Trophoblast cell (in vitro differentiated cells and primary cell): ENCODE results near the gene DUSP1.

Experiments
- DNase-seq, 2 donors: peaks; one replicate each; pipeline ENCODE4 v3.0.0-alpha.2; 2016
- H2AFZ ChIP-seq: 2 replicates; pipeline ENCODE4 v1.6.1; 2013; ENCODE audit warnings: low read length, moderate library complexity, mild to moderate bottlenecking; ENCODE audit not compliant: insufficient read depth, poor library complexity
- H2AK5ac ChIP-seq: 2 replicates; pipeline ENCODE4 v1.6.1; 2013; ENCODE audit warnings: mild to moderate bottlenecking, low read length
- H2BK120ac ChIP-seq: 2 replicates; pipeline ENCODE4 v1.6.1; 2013; ENCODE audit warnings: low read length, mild to moderate bottlenecking, moderate library complexity; ENCODE audit not compliant: insufficient read depth, poor library complexity
- H2BK12ac ChIP-seq: 2 replicates; pipeline ENCODE4 v1.6.1; 2013; ENCODE audit warnings: mild to moderate bottlenecking, low read length, moderate library complexity
- H2BK5ac ChIP-seq: 2 replicates; pipeline ENCODE4 v1.6.1; 2013; ENCODE audit warnings: low read length, low read depth, moderate library complexity, mild to moderate bottlenecking; ENCODE audit not compliant: poor library complexity
- H3K14ac ChIP-seq: 2 replicates; pipeline ENCODE4 v1.6.1; 2013; ENCODE audit warnings: mild to moderate bottlenecking, low read length
- H3K18ac ChIP-seq: 2 replicates; pipeline ENCODE4 v1.6.1; 2013; ENCODE audit warnings: mild to moderate bottlenecking, low read length
- H3K23ac ChIP-seq: 2 replicates; pipeline ENCODE4 v1.6.1; 2013; ENCODE audit warnings: low read length
- H3K27ac ChIP-seq: 2 replicates; pipeline ENCODE4 v1.5.1; 2013; ENCODE audit warnings: low read depth, mild to moderate bottlenecking, inconsistent platforms, low read length, moderate library complexity
- H3K27me3 ChIP-seq: 2 replicates; pipeline ENCODE4 v1.6.1; 2013; ENCODE audit warnings: inconsistent platforms, mild to moderate bottlenecking, low read length, moderate library complexity; ENCODE audit not compliant: insufficient read depth
- H3K36me3 ChIP-seq, 2 experiments: 1 replicate in 1 of 2; 2 replicates in 1 of 2; pipeline ENCODE4 v1.6.1; 2013; ENCODE audit warnings: low read length in 2 of 2, mild to moderate bottlenecking in 2 of 2, moderate library complexity in 1 of 2; ENCODE audit not compliant: insufficient read depth in 2 of 2, control insufficient read depth in 1 of 2
- H3K4ac ChIP-seq: 2 replicates; pipeline ENCODE4 v1.6.1; 2013; ENCODE audit warnings: low read depth, mild to moderate bottlenecking, low read length, moderate library complexity
- H3K4me1 ChIP-seq, 2 experiments: 1 replicate in 1 of 2; 2 replicates in 1 of 2; pipeline ENCODE4 v1.6.1; 2013; ENCODE audit warnings: low read length in 2 of 2, mild to moderate bottlenecking in 2 of 2, moderate library complexity in 1 of 2; ENCODE audit not compliant: insufficient read depth in 2 of 2, control insufficient read depth in 1 of 2
- H3K4me2 ChIP-seq: 2 replicates; pipeline ENCODE4 v1.6.1; 2013; ENCODE audit warnings: inconsistent platforms, mild to moderate bottlenecking, low read length, moderate library complexity
- H3K4me3 ChIP-seq: 2 replicates; pipeline ENCODE4 v1.5.1; 2013; ENCODE audit warnings: mild to moderate bottlenecking, low read depth, low read length, inconsistent platforms
- H3K79me1 ChIP-seq: one replicate; pipeline ENCODE4 v1.6.1; 2013; ENCODE audit warnings: low read length
- H3K79me2 ChIP-seq: 2 replicates; pipeline ENCODE4 v1.6.1; 2013; ENCODE audit warnings: low read length, mild to moderate bottlenecking; ENCODE audit not compliant: control insufficient read depth, insufficient read depth, poor library complexity
- H3K9ac ChIP-seq: 2 replicates; pipeline ENCODE4 v1.6.1; 2013; ENCODE audit warnings: mild to moderate bottlenecking, low read length
- H3K9me3 ChIP-seq: 2 replicates; pipeline ENCODE4 v1.6.1; 2013; ENCODE audit warnings: low read depth, mild to moderate bottlenecking, control low read depth, inconsistent platforms, low read length; ENCODE audit not compliant: insufficient read depth
- H4K12ac ChIP-seq: 2 replicates; pipeline ENCODE4 v1.6.1; 2013; ENCODE audit warnings: low read depth, mild to moderate bottlenecking, low read length, moderate library complexity
- H4K8ac ChIP-seq: 2 replicates; pipeline ENCODE4 v1.6.1; 2013; ENCODE audit warnings: low read depth, mild to moderate bottlenecking, low read length, moderate library complexity
- H4K91ac ChIP-seq: one replicate; pipeline ENCODE4 v1.6.1; 2013; ENCODE audit warnings: low read depth, mild to moderate bottlenecking, low read length, moderate library complexity
- WGBS: extraction: QIAGEN DNeasy Blood & Tissue Kit; methylation state at CpG from one replicate; pipeline ENCODE4 v1.1.7; 2013; ENCODE audit warnings: missing lambda C conversion rate; ENCODE audit not compliant: insufficient read length, insufficient coverage; ENCODE audit errors: extremely low coverage; 5-methylcytosine and 5-hydroxymethylcytosine counted together

Gene DUSP1

GRCh38 chr5:172748341-172748843 is 22.6 kb downstream of the DUSP1 start:
- WGBS, result no CpG with 5 or more reads among the region's 36 CpGs
- H2AK5ac ChIP-seq, result no peak overlapping the region

GRCh38 chr5:172747471-172747870 is 23.5 kb downstream of the DUSP1 start:
- no peak overlapping the region for H3K4me3 ChIP-seq
- H3K14ac ChIP-seq, result no peak overlapping the region
- DNase-seq, result no peak
- H2BK5ac ChIP-seq, result no peak overlapping the region
- no peak overlapping the region for H2AFZ ChIP-seq
- no peaks in the 10 kb centered on the region for H3K36me3 ChIP-seq
- H2AK5ac ChIP-seq, result no peak overlapping the region
- H3K4me2 ChIP-seq, result no peak overlapping the region
- no peak overlapping the region for H3K18ac ChIP-seq
- no peak overlapping the region for H3K4ac ChIP-seq
- no peak overlapping the region for H2BK120ac ChIP-seq
- no CpG with 5 or more reads among the region's 3 CpGs for WGBS
- H3K27me3 ChIP-seq, result no peaks in the 10 kb centered on the region
- H4K8ac ChIP-seq, result no peak overlapping the region
- H4K91ac ChIP-seq, result no peak overlapping the region
- H3K4me1 ChIP-seq, result no peaks in the 10 kb centered on the region
- H3K9me3 ChIP-seq, result peaks cover 4% of the 10 kb centered on the region
- no peaks in the 10 kb centered on the region for H3K79me1 ChIP-seq
- no peak overlapping the region for H4K12ac ChIP-seq
- no peaks in the 10 kb centered on the region for H3K79me2 ChIP-seq
- H3K23ac ChIP-seq, result no peak overlapping the region
- no peak overlapping the region for H3K27ac ChIP-seq
- no peak overlapping the region for H3K9ac ChIP-seq
- no peak overlapping the region for H2BK12ac ChIP-seq

More at GRCh38 chr5:172748341-172748843, 22.6 kb downstream of the DUSP1 start:
- no peak overlapping the region for H2BK120ac ChIP-seq
- no peaks in the 10 kb centered on the region for H3K36me3 ChIP-seq
- no peak overlapping the region for H2AFZ ChIP-seq
- H4K91ac ChIP-seq, result no peak overlapping the region
- DNase-seq, result peak; percentile 76 to 87
- H3K14ac ChIP-seq, result no peak overlapping the region
- no peak overlapping the region for H3K4me2 ChIP-seq
- H3K79me2 ChIP-seq, result no peaks in the 10 kb centered on the region
- no peak overlapping the region for H3K18ac ChIP-seq
- no peak overlapping the region for H3K4ac ChIP-seq
- peaks cover 4% of the 10 kb centered on the region for H3K9me3 ChIP-seq
- no peak overlapping the region for H4K12ac ChIP-seq
- H4K8ac ChIP-seq, result no peak overlapping the region
- H3K4me1 ChIP-seq, result no peaks in the 10 kb centered on the region
- H3K27ac ChIP-seq, result no peak overlapping the region
- no peak overlapping the region for H2BK12ac ChIP-seq
- no peak overlapping the region for H3K9ac ChIP-seq
- H3K23ac ChIP-seq, result no peak overlapping the region
- H3K4me3 ChIP-seq, result no peak overlapping the region
- H3K79me1 ChIP-seq, result no peaks in the 10 kb centered on the region
- H2BK5ac ChIP-seq, result no peak overlapping the region
- no peaks in the 10 kb centered on the region for H3K27me3 ChIP-seq

- Histone ChIP-seq H3K18ac (no peak overlapping the region), H4K12ac (no peak overlapping the region), H3K36me3 (no peaks in the 10 kb centered on the region), H2BK12ac (no peak overlapping the region), H3K79me2 (no peaks in the 10 kb centered on the region), H2BK120ac (no peak overlapping the region), H3K79me1 (no peaks in the 10 kb centered on the region), H3K4me1 (no peaks in the 10 kb centered on the region), H3K4me2 (no peak overlapping the region), H2AFZ (no peak overlapping the region), H2AK5ac (no peak overlapping the region), H4K91ac (no peak overlapping the region), H3K4me3 (no peak overlapping the region), H3K27me3 (no peaks in the 10 kb centered on the region), H3K9ac (no peak overlapping the region), H3K27ac (no peak overlapping the region), H3K4ac (no peak overlapping the region), H2BK5ac (no peak overlapping the region), H3K9me3 (peaks cover 4% of the 10 kb centered on the region), H3K23ac (no peak overlapping the region), H4K8ac (no peak overlapping the region), H3K14ac (no peak overlapping the region)
- DNase-seq, result no peak
- WGBS, result no CpG with 5 or more reads among the region's 3 CpGs
These were observed 24.3 kb downstream of the DUSP1 start for GRCh38 chr5:172746725-172747124.

GRCh38 chr5:172745838-172746237 is 25.2 kb downstream of the DUSP1 start:
- H3K27me3 ChIP-seq, result no peaks in the 10 kb centered on the region
- no peak overlapping the region for H3K9ac ChIP-seq
- no peak for DNase-seq
- no peak overlapping the region for H2AK5ac ChIP-seq
- H3K36me3 ChIP-seq, result no peaks in the 10 kb centered on the region
- no peak overlapping the region for H2BK120ac ChIP-seq
- no peak overlapping the region for H3K27ac ChIP-seq
- no peak overlapping the region for H3K18ac ChIP-seq
- H3K79me2 ChIP-seq, result no peaks in the 10 kb centered on the region
- H3K4me2 ChIP-seq, result no peak overlapping the region
- H2BK5ac ChIP-seq, result no peak overlapping the region
- H3K9me3 ChIP-seq, result peaks cover 4% of the 10 kb centered on the region
- H3K4me1 ChIP-seq, result no peaks in the 10 kb centered on the region
- H4K91ac ChIP-seq, result no peak overlapping the region
- H2BK12ac ChIP-seq, result no peak overlapping the region
- no peak overlapping the region for H3K14ac ChIP-seq
- no peak overlapping the region for H4K12ac ChIP-seq
- no peak overlapping the region for H3K4me3 ChIP-seq
- H2AFZ ChIP-seq, result no peak overlapping the region
- H3K79me1 ChIP-seq, result no peaks in the 10 kb centered on the region
- H3K23ac ChIP-seq, result no peak overlapping the region
- no CpG with 5 or more reads among the region's 3 CpGs for WGBS
- H4K8ac ChIP-seq, result no peak overlapping the region
- H3K4ac ChIP-seq, result no peak overlapping the region
